ENCODE results near the gene RSAD1. TPM values are rescaled to one million over a fixed set of nuclear protein-coding genes. Genes with fewer than 3 reads are reported as not detected.
A peak's percentile ranks its signal among the peaks of the same experiment; 100 is the strongest.

The RSAD1 gene
- total RNA-seq, 1 experiment from 2014 or later, result 51.1 TPM

DNA sequence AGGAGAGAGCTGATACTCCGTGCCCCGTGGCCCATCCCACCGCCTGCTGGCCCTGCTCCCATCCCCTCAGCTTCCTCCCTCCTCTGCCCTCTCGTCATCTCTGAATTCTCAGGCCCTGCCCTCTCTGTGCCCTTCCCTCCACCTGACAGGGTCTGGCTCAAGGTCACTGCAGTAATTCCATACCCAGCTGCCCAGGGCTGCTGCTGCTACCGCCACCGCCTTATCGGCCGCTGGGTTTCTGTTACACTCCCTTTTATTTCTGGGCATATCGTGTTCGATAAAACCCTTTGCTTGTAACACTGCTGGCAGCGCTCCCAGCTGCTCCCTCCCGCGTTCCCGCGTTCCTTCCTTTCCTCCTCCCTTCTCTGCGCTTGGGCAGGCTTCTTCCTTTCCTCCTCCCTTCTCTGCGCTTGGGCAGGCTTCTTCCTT is 55.1 kb downstream of the RSAD1 start:
- no TSS peak for BruUV-seq (replicated peaks)
- TF ChIP-seq, protein P1, sequence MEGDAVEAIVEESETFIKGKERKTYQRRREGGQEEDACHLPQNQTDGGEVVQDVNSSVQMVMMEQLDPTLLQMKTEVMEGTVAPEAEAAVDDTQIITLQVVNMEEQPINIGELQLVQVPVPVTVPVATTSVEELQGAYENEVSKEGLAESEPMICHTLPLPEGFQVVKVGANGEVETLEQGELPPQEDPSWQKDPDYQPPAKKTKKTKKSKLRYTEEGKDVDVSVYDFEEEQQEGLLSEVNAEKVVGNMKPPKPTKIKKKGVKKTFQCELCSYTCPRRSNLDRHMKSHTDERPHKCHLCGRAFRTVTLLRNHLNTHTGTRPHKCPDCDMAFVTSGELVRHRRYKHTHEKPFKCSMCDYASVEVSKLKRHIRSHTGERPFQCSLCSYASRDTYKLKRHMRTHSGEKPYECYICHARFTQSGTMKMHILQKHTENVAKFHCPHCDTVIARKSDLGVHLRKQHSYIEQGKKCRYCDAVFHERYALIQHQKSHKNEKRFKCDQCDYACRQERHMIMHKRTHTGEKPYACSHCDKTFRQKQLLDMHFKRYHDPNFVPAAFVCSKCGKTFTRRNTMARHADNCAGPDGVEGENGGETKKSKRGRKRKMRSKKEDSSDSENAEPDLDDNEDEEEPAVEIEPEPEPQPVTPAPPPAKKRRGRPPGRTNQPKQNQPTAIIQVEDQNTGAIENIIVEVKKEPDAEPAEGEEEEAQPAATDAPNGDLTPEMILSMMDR (IDR thresholded peaks at IDR 0.05; ENCODE audit: unreplicated experiment), result no peak
- Mint-ChIP-seq H3K36me3 (ENCODE audit: insufficient read depth, unreplicated experiment) (peaks cover 58% of the 10 kb centered on the region), H3K27me3 (ENCODE audit: unreplicated experiment) (peaks cover 11% of the 10 kb centered on the region), H3K9me3 (ENCODE audit: low read depth, unreplicated experiment) (no peaks in the 10 kb centered on the region), H3K27ac (ENCODE audit: unreplicated experiment) (peak overlapping the region; percentile 63), H3K4me3 (ENCODE audit: low read depth, unreplicated experiment) (peak overlapping the region; percentile 85), H3K4me1 (ENCODE audit: low read depth, unreplicated experiment) (peaks cover 47% of the 10 kb centered on the region)
- intact Hi-C loops (cut with micrococcal nuclease; ENCODE audit: unreplicated experiment), result loop anchor here (5.0 kb wide), 1 partner anchor 36 kb away; no protein-coding TSS in a partner anchor
- peak; percentile 64 for DNase-seq
- CTCF ChIA-PET, result interaction anchor here (0.5 to 1.4 kb wide), 6 partner anchors 9 to 54 kb away, joined by 3 to 5 read pairs (median 3); no protein-coding TSS in a partner anchor

DNA sequence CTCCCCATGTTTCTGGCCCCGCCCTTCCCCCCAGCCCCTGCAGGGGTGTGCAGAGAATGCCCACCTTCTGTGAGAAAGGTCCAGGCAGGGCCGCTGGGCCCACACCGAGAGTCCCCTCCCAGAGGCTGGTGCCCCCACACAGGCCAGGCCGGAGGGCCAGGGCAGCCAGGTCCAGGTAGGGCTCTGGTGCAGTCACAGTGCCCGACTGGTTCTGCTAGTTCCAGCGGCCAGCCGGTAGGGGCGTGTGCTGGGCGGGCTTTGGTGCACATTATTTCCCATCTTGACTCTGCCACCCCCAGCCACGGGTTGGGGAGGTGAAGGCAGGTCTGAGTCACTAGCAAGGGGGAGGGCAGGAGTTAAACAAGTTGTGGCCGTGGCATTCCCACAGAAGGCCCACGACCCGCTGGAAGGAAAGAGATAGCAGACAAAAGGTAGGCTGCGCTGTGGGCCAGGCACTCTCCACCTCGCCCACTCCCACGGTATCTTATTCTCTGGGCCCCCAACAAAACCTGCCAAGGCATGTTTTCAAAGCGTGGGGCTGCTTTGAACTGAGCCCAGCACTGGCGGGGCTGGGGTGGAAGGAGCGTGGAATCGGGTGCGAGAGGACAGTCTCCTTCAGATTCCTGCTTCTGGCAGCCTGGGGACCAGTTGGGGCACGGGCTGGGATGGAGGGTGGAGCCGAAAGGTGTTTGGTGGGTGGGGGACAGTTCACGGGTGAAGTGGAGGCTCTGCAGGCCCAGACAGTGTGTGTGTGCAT is 55.7 kb downstream of the RSAD1 start:
- DNase-seq, result peak; percentile 92

GRCh38 chr17:50534979-50535326 is 56.3 kb downstream of the RSAD1 start:
- Mint-ChIP-seq H3K4me3 (ENCODE audit: low read depth, unreplicated experiment) (peak overlapping the region; percentile 85), H3K4me1 (ENCODE audit: low read depth, unreplicated experiment) (peaks cover 52% of the 10 kb centered on the region), H3K27ac (ENCODE audit: unreplicated experiment) (peak overlapping the region; percentile 63), H3K9me3 (ENCODE audit: low read depth, unreplicated experiment) (no peaks in the 10 kb centered on the region), H3K36me3 (ENCODE audit: insufficient read depth, unreplicated experiment) (peaks cover 58% of the 10 kb centered on the region), H3K27me3 (ENCODE audit: unreplicated experiment) (no peaks in the 10 kb centered on the region)
- TF ChIP-seq, protein P1 (IDR thresholded peaks at IDR 0.05; ENCODE audit: unreplicated experiment), result no peak
- no peak for DNase-seq
- CTCF ChIA-PET, result no interaction called here
- intact Hi-C loops (cut with micrococcal nuclease; ENCODE audit: unreplicated experiment), result loop anchor here (5.0 kb wide), 1 partner anchor 38 kb away; no protein-coding TSS in a partner anchor
- BruUV-seq (replicated peaks), result TSS peak; percentile 15

More for the DNA sequence above, 55.7 kb downstream of the RSAD1 start:
- H3K4me3 Mint-ChIP-seq (ENCODE audit: low read depth, unreplicated experiment), result peak overlapping the region; percentile 85
- H3K4me1 Mint-ChIP-seq (ENCODE audit: low read depth, unreplicated experiment), result peaks cover 47% of the 10 kb centered on the region
- CTCF ChIA-PET, result interaction anchor here (0.5 to 1.2 kb wide), 3 partner anchors 9 to 41 kb away, joined by 3 read pairs; no protein-coding TSS in a partner anchor
- H3K27ac Mint-ChIP-seq (ENCODE audit: unreplicated experiment), result peak overlapping the region; percentile 63
- H3K36me3 Mint-ChIP-seq (ENCODE audit: insufficient read depth, unreplicated experiment), result peaks cover 58% of the 10 kb centered on the region
- no peaks in the 10 kb centered on the region for H3K9me3 Mint-ChIP-seq (ENCODE audit: low read depth, unreplicated experiment)
- TF ChIP-seq, protein P1 (IDR thresholded peaks at IDR 0.05; ENCODE audit: unreplicated experiment), result peak; percentile 96
- peaks cover 5% of the 10 kb centered on the region for H3K27me3 Mint-ChIP-seq (ENCODE audit: unreplicated experiment)
- no TSS peak for BruUV-seq (replicated peaks)
- intact Hi-C loops (cut with micrococcal nuclease; ENCODE audit: unreplicated experiment), result loop anchor here (5.0 kb wide), 1 partner anchor 37 kb away; no protein-coding TSS in a partner anchor

DNA sequence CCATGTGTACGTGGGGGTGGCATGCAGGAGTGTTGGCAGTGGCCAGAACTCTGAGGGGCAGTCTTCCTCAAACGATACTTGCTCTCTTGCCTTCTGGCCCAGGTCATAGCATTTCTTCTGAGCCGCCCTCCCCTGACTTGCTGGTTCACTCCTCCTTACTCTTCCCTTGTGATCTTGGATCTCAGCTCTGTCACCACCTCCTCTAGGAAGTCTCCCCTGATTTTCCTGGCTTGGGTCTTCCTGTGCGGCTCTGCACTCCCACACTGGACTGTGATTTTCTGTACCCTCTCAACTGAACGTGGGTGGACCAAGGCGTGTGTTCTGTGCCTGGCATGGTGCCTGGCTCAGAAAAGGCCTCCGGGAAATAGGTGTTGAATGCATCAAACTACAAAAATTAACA is 56.7 kb downstream of the RSAD1 start:
- intact Hi-C loops (cut with micrococcal nuclease; ENCODE audit: unreplicated experiment), result no loop called here
- Mint-ChIP-seq H3K9me3 (ENCODE audit: low read depth, unreplicated experiment) (no peaks in the 10 kb centered on the region), H3K27ac (ENCODE audit: unreplicated experiment) (no peak overlapping the region), H3K36me3 (ENCODE audit: insufficient read depth, unreplicated experiment) (peaks cover 58% of the 10 kb centered on the region), H3K4me1 (ENCODE audit: low read depth, unreplicated experiment) (peaks cover 55% of the 10 kb centered on the region), H3K27me3 (ENCODE audit: unreplicated experiment) (no peaks in the 10 kb centered on the region), H3K4me3 (ENCODE audit: low read depth, unreplicated experiment) (peak overlapping the region; percentile 85)
- TF ChIP-seq, protein P1 (IDR thresholded peaks at IDR 0.05; ENCODE audit: unreplicated experiment), result no peak
- no peak for DNase-seq
- BruUV-seq (replicated peaks), result no TSS peak
- CTCF ChIA-PET, result no interaction called here

Other genes starting within 250 kb of the RSAD1 start
- 4.8 and 8.9 TPM in 2 replicates for gene TMEM92, start 204.4 kb upstream of the RSAD1 start, total RNA-seq (2022)
- 44.3 and 49.3 TPM in 2 replicates for gene XYLT2, start 132.7 kb upstream of the RSAD1 start, total RNA-seq (2022)
- 79.0 and 84.0 TPM in 2 replicates for gene MRPL27, start 105.7 kb upstream of the RSAD1 start, total RNA-seq (2022)
- 32.6 and 33.5 TPM in 2 replicates for gene EME1, start 105.6 kb upstream of the RSAD1 start, total RNA-seq (2022)
- gene LRRC59, start 81.3 kb upstream of the RSAD1 start, total RNA-seq (2022), result 205 and 212 TPM in 2 replicates
- gene ACSF2, start 52.6 kb upstream of the RSAD1 start, total RNA-seq (2022), result 148 and 156 TPM in 2 replicates
- not detected in 2 replicates for gene CHAD, start 10.0 kb upstream of the RSAD1 start, total RNA-seq (2022)
- 0.52 and 1.0 TPM in 2 replicates for gene MYCBPAP, start 29.6 kb downstream of the RSAD1 start, total RNA-seq (2022)
- 41.9 and 45.1 TPM in 2 replicates for gene EPN3, start 53.9 kb downstream of the RSAD1 start, total RNA-seq (2022)
- gene SPATA20, start 68.3 kb downstream of the RSAD1 start, total RNA-seq (2022), result 33.2 and 47.8 TPM in 2 replicates
- not detected in 2 replicates for gene CACNA1G, start 81.9 kb downstream of the RSAD1 start, total RNA-seq (2022)
- 88.0 and 125 TPM in 2 replicates for gene ABCC3, start 156.0 kb downstream of the RSAD1 start, total RNA-seq (2022)
- gene ANKRD40, start 229.1 kb downstream of the RSAD1 start, total RNA-seq (2022), result 67.2 and 68.5 TPM in 2 replicates
- 152 and 155 TPM in 2 replicates for gene LUC7L3, start 240.7 kb downstream of the RSAD1 start, total RNA-seq (2022)